ENCODE measurements around the gene POC1A. TPM values are rescaled to one million over a fixed set of nuclear protein-coding genes. Genes with fewer than 3 reads are reported as not detected.

The POC1A gene
- total and polyA plus RNA-seq, 2 experiments from 2014 or later = 19.1 to 26.7 TPM

DNA sequence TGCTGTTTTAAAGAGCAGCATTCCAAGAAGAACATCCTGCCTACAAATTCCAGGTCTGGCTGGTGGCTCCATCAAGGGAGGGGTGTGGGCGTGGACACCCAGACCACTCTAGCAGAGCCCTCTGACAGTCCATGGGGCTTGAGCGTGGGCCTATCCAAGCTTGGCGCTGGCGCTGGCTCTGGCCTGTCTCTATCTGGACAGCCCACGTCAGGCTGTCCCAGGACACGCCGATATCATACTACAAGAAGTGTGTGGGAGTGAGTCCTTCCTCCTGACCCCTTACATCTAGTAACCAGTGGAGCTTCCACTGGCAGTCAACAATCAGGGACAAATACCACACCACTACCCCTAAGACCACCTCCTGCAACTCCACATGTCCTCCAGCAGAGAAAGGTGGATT, 80.7 kb downstream of the POC1A start:
- Histone ChIP-seq H3K27ac (ENCODE audit: low read depth) (no peak overlapping the region), H3K9me2 (ENCODE audit: insufficient read depth) (no peaks in the 10 kb centered on the region), H3K4me3 (no peak overlapping the region), H3K79me2 (replicated peaks; ENCODE audit: insufficient read depth) (no peaks in the 10 kb centered on the region), H3K36me3 (ENCODE audit: insufficient read depth) (no peaks in the 10 kb centered on the region; the same call in 1 of the 2 replicates), H3K4me1 (ENCODE audit: insufficient read depth) (no peaks in the 10 kb centered on the region), H3F3A (replicated peaks; ENCODE audit: low read depth) (no peaks in the 10 kb centered on the region), H2AFZ (no peak overlapping the region), H3K27me3 (ENCODE audit: insufficient read depth) (no peaks in the 10 kb centered on the region), H4K20me1 (replicated peaks; ENCODE audit: insufficient read depth) (no peaks in the 10 kb centered on the region), H3K4me2 (no peak overlapping the region)
- ATAC-seq (no peak), DNase-seq (ENCODE audit: low spot score) (no peak)
- Mint-ChIP-seq H3K36me3 (ENCODE audit: low read depth) (peaks cover 14% of the 10 kb centered on the region), H3K4me3 (no peak overlapping the region), H3K4me1 (no peaks in the 10 kb centered on the region), H3K9me3 (no peaks in the 10 kb centered on the region), H3K27ac (no peak overlapping the region), H3K27me3 (ENCODE audit: insufficient read depth, low read depth, poor library complexity) (peaks cover 10% of the 10 kb centered on the region)
- no peak for TF ChIP-seq CTCF (conservative IDR thresholded peaks at IDR 0.05; ENCODE audit: low read depth in 2 of 2)
- TF ChIP-seq EZH2 (IDR thresholded peaks at IDR 0.05; ENCODE audit: low read depth, unreplicated experiment) = no peak
- no peak for TF ChIP-seq CREB1 (CRISPR knock-in tag; IDR thresholded peaks at IDR 0.05; ENCODE audit: low read depth)
- no peak for TF ChIP-seq POLR2AphosphoS5 (IDR thresholded peaks at IDR 0.05; ENCODE audit: low read depth)
- TF ChIP-seq, protein P1, sequence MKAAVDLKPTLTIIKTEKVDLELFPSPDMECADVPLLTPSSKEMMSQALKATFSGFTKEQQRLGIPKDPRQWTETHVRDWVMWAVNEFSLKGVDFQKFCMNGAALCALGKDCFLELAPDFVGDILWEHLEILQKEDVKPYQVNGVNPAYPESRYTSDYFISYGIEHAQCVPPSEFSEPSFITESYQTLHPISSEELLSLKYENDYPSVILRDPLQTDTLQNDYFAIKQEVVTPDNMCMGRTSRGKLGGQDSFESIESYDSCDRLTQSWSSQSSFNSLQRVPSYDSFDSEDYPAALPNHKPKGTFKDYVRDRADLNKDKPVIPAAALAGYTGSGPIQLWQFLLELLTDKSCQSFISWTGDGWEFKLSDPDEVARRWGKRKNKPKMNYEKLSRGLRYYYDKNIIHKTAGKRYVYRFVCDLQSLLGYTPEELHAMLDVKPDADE (IDR thresholded peaks at IDR 0.05) = no peak
- no peak for TF ChIP-seq EZH2phosphoT487 (IDR thresholded peaks at IDR 0.05; ENCODE audit: unreplicated experiment)
- TF ChIP-seq, protein P2, sequence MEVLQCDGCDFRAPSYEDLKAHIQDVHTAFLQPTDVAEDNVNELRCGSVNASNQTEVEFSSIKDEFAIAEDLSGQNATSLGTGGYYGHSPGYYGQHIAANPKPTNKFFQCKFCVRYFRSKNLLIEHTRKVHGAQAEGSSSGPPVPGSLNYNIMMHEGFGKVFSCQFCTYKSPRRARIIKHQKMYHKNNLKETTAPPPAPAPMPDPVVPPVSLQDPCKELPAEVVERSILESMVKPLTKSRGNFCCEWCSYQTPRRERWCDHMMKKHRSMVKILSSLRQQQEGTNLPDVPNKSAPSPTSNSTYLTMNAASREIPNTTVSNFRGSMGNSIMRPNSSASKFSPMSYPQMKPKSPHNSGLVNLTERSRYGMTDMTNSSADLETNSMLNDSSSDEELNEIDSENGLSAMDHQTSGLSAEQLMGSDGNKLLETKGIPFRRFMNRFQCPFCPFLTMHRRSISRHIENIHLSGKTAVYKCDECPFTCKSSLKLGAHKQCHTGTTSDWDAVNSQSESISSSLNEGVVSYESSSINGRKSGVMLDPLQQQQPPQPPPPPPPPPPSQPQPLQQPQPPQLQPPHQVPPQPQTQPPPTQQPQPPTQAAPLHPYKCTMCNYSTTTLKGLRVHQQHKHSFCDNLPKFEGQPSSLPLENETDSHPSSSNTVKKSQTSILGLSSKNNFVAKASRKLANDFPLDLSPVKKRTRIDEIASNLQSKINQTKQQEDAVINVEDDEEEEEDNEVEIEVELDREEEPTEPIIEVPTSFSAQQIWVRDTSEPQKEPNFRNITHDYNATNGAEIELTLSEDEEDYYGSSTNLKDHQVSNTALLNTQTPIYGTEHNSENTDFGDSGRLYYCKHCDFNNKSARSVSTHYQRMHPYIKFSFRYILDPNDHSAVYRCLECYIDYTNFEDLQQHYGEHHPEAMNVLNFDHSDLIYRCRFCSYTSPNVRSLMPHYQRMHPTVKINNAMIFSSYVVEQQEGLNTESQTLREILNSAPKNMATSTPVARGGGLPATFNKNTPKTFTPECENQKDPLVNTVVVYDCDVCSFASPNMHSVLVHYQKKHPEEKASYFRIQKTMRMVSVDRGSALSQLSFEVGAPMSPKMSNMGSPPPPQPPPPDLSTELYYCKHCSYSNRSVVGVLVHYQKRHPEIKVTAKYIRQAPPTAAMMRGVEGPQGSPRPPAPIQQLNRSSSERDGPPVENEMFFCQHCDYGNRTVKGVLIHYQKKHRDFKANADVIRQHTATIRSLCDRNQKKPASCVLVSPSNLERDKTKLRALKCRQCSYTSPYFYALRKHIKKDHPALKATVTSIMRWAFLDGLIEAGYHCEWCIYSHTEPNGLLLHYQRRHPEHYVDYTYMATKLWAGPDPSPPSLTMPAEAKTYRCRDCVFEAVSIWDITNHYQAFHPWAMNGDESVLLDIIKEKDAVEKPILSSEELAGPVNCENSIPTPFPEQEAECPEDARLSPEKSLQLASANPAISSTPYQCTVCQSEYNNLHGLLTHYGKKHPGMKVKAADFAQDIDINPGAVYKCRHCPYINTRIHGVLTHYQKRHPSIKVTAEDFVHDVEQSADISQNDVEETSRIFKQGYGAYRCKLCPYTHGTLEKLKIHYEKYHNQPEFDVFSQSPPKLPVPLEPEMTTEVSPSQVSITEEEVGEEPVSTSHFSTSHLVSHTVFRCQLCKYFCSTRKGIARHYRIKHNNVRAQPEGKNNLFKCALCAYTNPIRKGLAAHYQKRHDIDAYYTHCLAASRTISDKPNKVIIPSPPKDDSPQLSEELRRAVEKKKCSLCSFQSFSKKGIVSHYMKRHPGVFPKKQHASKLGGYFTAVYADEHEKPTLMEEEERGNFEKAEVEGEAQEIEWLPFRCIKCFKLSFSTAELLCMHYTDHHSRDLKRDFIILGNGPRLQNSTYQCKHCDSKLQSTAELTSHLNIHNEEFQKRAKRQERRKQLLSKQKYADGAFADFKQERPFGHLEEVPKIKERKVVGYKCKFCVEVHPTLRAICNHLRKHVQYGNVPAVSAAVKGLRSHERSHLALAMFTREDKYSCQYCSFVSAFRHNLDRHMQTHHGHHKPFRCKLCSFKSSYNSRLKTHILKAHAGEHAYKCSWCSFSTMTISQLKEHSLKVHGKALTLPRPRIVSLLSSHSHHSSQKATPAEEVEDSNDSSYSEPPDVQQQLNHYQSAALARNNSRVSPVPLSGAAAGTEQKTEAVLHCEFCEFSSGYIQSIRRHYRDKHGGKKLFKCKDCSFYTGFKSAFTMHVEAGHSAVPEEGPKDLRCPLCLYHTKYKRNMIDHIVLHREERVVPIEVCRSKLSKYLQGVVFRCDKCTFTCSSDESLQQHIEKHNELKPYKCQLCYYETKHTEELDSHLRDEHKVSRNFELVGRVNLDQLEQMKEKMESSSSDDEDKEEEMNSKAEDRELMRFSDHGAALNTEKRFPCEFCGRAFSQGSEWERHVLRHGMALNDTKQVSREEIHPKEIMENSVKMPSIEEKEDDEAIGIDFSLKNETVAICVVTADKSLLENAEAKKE (CRISPR knock-in tag; IDR thresholded peaks at IDR 0.05) = no peak
- no peak for TF ChIP-seq ZNF331 (CRISPR knock-in tag; IDR thresholded peaks at IDR 0.05; ENCODE audit: low read depth)
- no peak for TF ChIP-seq ZNF114 (CRISPR knock-in tag; IDR thresholded peaks at IDR 0.05)
- no peak for TF ChIP-seq NANOG (IDR thresholded peaks at IDR 0.05; ENCODE audit: borderline replicate concordance)
- no peak for TF ChIP-seq STAT1 (IDR thresholded peaks at IDR 0.05; ENCODE audit: unreplicated experiment)
- TF ChIP-seq REST (IDR thresholded peaks at IDR 0.05; ENCODE audit: unreplicated experiment) = no peak
- no peak for TF ChIP-seq JUNB (IDR thresholded peaks at IDR 0.05; ENCODE audit: unreplicated experiment)

All from GM23338 (cell line).